Measurements from ENCODE around the gene TM9SF3. TPM values are rescaled to one million over a fixed set of nuclear protein-coding genes. Genes with fewer than 3 reads are reported as not detected.

TM9SF3 gene
- 109 TPM in 2 replicates for total RNA-seq (2013; cell fraction: nucleolus; rRNA removed)
- total RNA-seq (2014; rRNA removed), result 34.7 and 42.5 TPM in 2 replicates
- 43.5 and 45.9 TPM in 2 replicates for total RNA-seq (2014; rRNA removed; fragmentation: Illumina TruSeq; extraction: Trizol)
- 65.9 and 71.5 TPM in 2 replicates for total RNA-seq (2021)
- polyA plus RNA-seq (2011; ENCODE audit: low read depth), result 17.5 TPM
- polyA plus RNA-seq (2011; rRNA removed), result 46.3 and 87.7 TPM in 2 replicates
- polyA plus RNA-seq (2011; cell fraction: cytosol; rRNA removed), result 20.9 and 40.4 TPM in 2 replicates
- polyA plus RNA-seq (2011; cell fraction: nucleus; rRNA removed), result 20.9 and 21.5 TPM in 2 replicates
- 35.8 and 41.6 TPM in 2 replicates for polyA plus RNA-seq (2012)
- 46.8 and 69.3 TPM in 2 replicates for polyA plus RNA-seq (2014; fragmentation: Illumina TruSeq; extraction: Trizol)
- 10 to 100 TPM; 17.1 to 20.4 TPM for polyA plus RNA-seq (2014; fragmentation: Nextera tagmentation; extraction: Ambion mirVana)
- polyA plus RNA-seq (2014; rRNA removed), result 23.5 and 26.5 TPM in 2 replicates
- polyA plus RNA-seq (2016; fragmentation: Nextera tagmentation; extraction: Ambion mirVana), result 10 to 100 TPM; 73.1 to 85.4 TPM
- polyA minus RNA-seq (2011; rRNA and poly(A)+ RNA removed), result 77.9 and 91.5 TPM in 2 replicates
- polyA minus RNA-seq (2011; cell fraction: cytosol; rRNA and poly(A)+ RNA removed), result 26.9 and 28.9 TPM in 2 replicates
- polyA minus RNA-seq (2011; cell fraction: nucleus; rRNA and poly(A)+ RNA removed), result 35.7 and 51.8 TPM in 2 replicates
- percentile 95 among the genes with signal in this experiment for Bru-seq, nascent RNA
- percentile 95 among the genes with signal in this experiment for BruChase-seq, experiment 1, labeled RNA remaining after a 6-hour chase
- BruChase-seq, experiment 2, labeled RNA remaining after a 2-hour chase, result percentile 95 among the genes with signal in this experiment
- long read RNA-seq, experiment 1, partial matches to known transcripts, result 3 of 6 reads
- long read RNA-seq, experiment 1, other reads (novel, unspliced or antisense), result 3 of 6 reads
- long read RNA-seq, experiment 2, full-length matches to known transcripts, result 2 of 35 reads
- long read RNA-seq, experiment 2, partial matches to known transcripts, result 25 of 35 reads
- long read RNA-seq, experiment 2, other reads (novel, unspliced or antisense), result 8 of 35 reads

GRCh38 chr10:96586419-96587263 lies at the start of gene TM9SF3:
TSS of gene TM9SF3 (minus strand) at chr10:96587012. CDS start at chr10:96586835, 177 bp downstream.
- Histone ChIP-seq H3K4me2 (ENCODE audit: control insufficient read depth, insufficient read depth) (peak within 1 kb of the TSS; percentile 86), H3K9me3 (replicated peaks; ENCODE audit: control insufficient read depth, insufficient read depth, low read length) (no peaks in the 10 kb centered on the region), H3K36me3 (ENCODE audit: control insufficient read depth in 2 of 2, insufficient read depth in 2 of 2, low read length in 1 of 2) (no peaks in the 10 kb centered on the region; a peak in 1 of 4 replicates), H3K27me3 (replicated peaks in 1 of 2; ENCODE audit: control insufficient read depth in 2 of 2, insufficient read depth in 2 of 2, low read length in 1 of 2) (no peaks in the 10 kb centered on the region), H3K4me1 (ENCODE audit: control insufficient read depth, insufficient read depth, low read length) (peaks cover 22% of the 10 kb centered on the region), H2AFZ (ENCODE audit: control insufficient read depth, low read depth, low read length) (peak within 1 kb of the TSS; percentile 59), H3K9ac (ENCODE audit: control insufficient read depth, insufficient read depth, low read length) (peak within 1 kb of the TSS; percentile 86), H3K4me3 (peak within 1 kb of the TSS; percentile 85), H4K20me1 (ENCODE audit: control insufficient read depth, insufficient read depth) (no peaks in the 10 kb centered on the region), H3K79me2 (ENCODE audit: control insufficient read depth, insufficient read depth, low read length) (peaks cover 55% of the 10 kb centered on the region), H3K27ac (ENCODE audit: control insufficient read depth, insufficient read depth) (peak within 1 kb of the TSS; percentile 96)
- in situ Hi-C loops (cut with MboI), result no loop called here
- RAD21 ChIA-PET (ENCODE audit: unreplicated experiment), result no interaction called here
- DNase-seq (ENCODE audit: low read depth, low spot score) (no peak), ATAC-seq (peak; percentile 66), FAIRE-seq (no peak)
- SMC1A ChIA-PET (ENCODE audit: uncharacterized antibody, unreplicated experiment), result interaction anchor here (0.6 to 1.5 kb wide), 2 partner anchors 10 to 12 kb away, joined by 3 to 6 read pairs; no protein-coding TSS in a partner anchor
- no TSS peak for BruUV-seq (replicated peaks)
- CTCF ChIA-PET, result interaction anchor here (0.9 to 1.2 kb wide), 2 partner anchors 10 to 20 kb away, joined by 3 read pairs; no protein-coding TSS in a partner anchor
- intact Hi-C loops (cut with micrococcal nuclease; ENCODE audit: unreplicated experiment), result loop anchor here (5.0 to 10.0 kb wide), 3 partner anchors 128 to 246 kb away; partner anchors contain the start of gene LCOR
- POLR2A ChIA-PET, result interaction anchor here (0.5 to 0.8 kb wide), 3 partner anchors 13 to 190 kb away, joined by 3 to 4 read pairs (median 3); no protein-coding TSS in a partner anchor
- under 1% methylated on average over 59 of the region's 107 CpGs for WGBS (ENCODE audit: insufficient coverage, insufficient replicate concordance, low lambda C conversion rate, missing lambda C conversion rate)
- TF ChIP-seq MXI1 (IDR thresholded peaks at IDR 0.05; ENCODE audit: low read depth, low read length) (peak; percentile 47; the same call in 1 of the 2 replicates), MTA2 (IDR thresholded peaks at IDR 0.05; ENCODE audit: low read depth) (no peak), PML (IDR thresholded peaks at IDR 0.05; ENCODE audit: low read length) (0 out of 2 replicates have a peak, but pooled peaks have one; percentile 1), ASH2L (IDR thresholded peaks at IDR 0.05; ENCODE audit: borderline replicate concordance, low read depth) (no peak), GABPA (IDR thresholded peaks at IDR 0.05; ENCODE audit: low read depth) (peak; percentile 83), SMARCA5 (IDR thresholded peaks at IDR 0.05) (peak; percentile 51), NR2C1 (IDR thresholded peaks at IDR 0.05) (peak; percentile 64), POLR2A (IDR thresholded peaks at IDR 0.05; ENCODE audit: low read depth, low read length) (peak; percentile 90), HSF1 (IDR thresholded peaks at IDR 0.05; ENCODE audit: low read depth, low read length) (no peak), SRF (IDR thresholded peaks at IDR 0.05; ENCODE audit: low read depth in 2 of 2, low read length in 2 of 2) (peak in 1 of 2 experiments; percentile 45; a peak in 1 of 4 replicates)
- TF ChIP-seq, protein P1, sequence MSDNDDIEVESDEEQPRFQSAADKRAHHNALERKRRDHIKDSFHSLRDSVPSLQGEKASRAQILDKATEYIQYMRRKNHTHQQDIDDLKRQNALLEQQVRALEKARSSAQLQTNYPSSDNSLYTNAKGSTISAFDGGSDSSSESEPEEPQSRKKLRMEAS (IDR thresholded peaks at IDR 0.05; ENCODE audit: low read depth, low read length), result 0 out of 2 replicates have a peak, but pooled peaks have one; percentile 12
- TF ChIP-seq, protein P2, sequence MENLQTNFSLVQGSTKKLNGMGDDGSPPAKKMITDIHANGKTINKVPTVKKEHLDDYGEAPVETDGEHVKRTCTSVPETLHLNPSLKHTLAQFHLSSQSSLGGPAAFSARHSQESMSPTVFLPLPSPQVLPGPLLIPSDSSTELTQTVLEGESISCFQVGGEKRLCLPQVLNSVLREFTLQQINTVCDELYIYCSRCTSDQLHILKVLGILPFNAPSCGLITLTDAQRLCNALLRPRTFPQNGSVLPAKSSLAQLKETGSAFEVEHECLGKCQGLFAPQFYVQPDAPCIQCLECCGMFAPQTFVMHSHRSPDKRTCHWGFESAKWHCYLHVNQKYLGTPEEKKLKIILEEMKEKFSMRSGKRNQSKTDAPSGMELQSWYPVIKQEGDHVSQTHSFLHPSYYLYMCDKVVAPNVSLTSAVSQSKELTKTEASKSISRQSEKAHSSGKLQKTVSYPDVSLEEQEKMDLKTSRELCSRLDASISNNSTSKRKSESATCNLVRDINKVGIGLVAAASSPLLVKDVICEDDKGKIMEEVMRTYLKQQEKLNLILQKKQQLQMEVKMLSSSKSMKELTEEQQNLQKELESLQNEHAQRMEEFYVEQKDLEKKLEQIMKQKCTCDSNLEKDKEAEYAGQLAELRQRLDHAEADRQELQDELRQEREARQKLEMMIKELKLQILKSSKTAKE (IDR thresholded peaks at IDR 0.05; ENCODE audit: low read depth, poor library complexity, severe bottlenecking), result no peak
- TF ChIP-seq, protein P3, sequence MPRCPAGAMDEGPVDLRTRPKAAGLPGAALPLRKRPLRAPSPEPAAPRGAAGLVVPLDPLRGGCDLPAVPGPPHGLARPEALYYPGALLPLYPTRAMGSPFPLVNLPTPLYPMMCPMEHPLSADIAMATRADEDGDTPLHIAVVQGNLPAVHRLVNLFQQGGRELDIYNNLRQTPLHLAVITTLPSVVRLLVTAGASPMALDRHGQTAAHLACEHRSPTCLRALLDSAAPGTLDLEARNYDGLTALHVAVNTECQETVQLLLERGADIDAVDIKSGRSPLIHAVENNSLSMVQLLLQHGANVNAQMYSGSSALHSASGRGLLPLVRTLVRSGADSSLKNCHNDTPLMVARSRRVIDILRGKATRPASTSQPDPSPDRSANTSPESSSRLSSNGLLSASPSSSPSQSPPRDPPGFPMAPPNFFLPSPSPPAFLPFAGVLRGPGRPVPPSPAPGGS (IDR thresholded peaks at IDR 0.05; ENCODE audit: borderline replicate concordance, insufficient read depth, low read depth, low read length, poor library complexity, severe bottlenecking), result peak; percentile 29

Data from GM12878 (cell line).